HCT116 (cell line): ENCODE data around the gene ZNF157. TPM values are rescaled to one million over a fixed set of nuclear protein-coding genes. Genes with fewer than 3 reads are reported as not detected.
A peak's percentile ranks its signal among the peaks of the same experiment; 100 is the strongest.

Experiments used
- ATAC-seq: fragments of 200-7000 bp; cut with Tn5 transposase; 2 replicates; pipeline ENCODE4 v1.9.1; 2020; ENCODE audit warnings: mild to moderate bottlenecking, moderate library complexity
- BruUV-seq: library from RNA; stranded (reverse); fragments of 400-500 nt; replicated peaks from 2 replicates; lab custom pipeline; 2021; lab: Mats Ljungman, UMichigan
- CTCF ChIA-PET: fragments of 300-600 bp; sonication (Branson Sonifier 250); formaldehyde crosslinking; loops from one replicate; lab custom pipeline; 2021; ENCODE audit warnings: antibody characterized with exemption; lab: Charles Lee
- POLR2A ChIA-PET: fragments of 300-600, 350-600 bp; sonication (Branson Sonifier 250); formaldehyde crosslinking; loops from one replicate; lab custom pipeline; 2021; ENCODE audit warnings: antibody characterized with exemption; lab: Charles Lee
- RAD21 ChIA-PET, 2 experiments: fragments of 300-600 bp; sonication (Branson Sonifier 250); formaldehyde crosslinking; loops; one replicate each; lab custom pipeline; 2023; ENCODE audit warnings: low total read pairs in 2 of 2; ENCODE audit not compliant: uncharacterized antibody in 2 of 2, unreplicated experiment in 2 of 2, low non-redundant PET in 1 of 2; lab: Charles Lee
- DNase-seq: peaks from one replicate; pipeline ENCODE4 v3.0.0-alpha.2; 2010; ENCODE audit warnings: low read depth, low spot score
- H2AFZ ChIP-seq: fragments of 200-600 bp; shearing (Covaris generic), sonication (generic); 2 replicates; pipeline ENCODE4 v1.6.1; 2017; ENCODE audit warnings: low read depth, mixed run types, mixed read lengths, antibody characterized with exemption, low read length; ENCODE audit not compliant: poor library complexity, severe bottlenecking
- H3K27ac ChIP-seq: 2 replicates; pipeline ENCODE4 v1.5.1; 2012; ENCODE audit warnings: low read depth, low read length
- H3K27me3 ChIP-seq: fragments of 200-600 bp; sonication (generic); 2 replicates; pipeline ENCODE4 v1.6.1; 2016; ENCODE audit warnings: mixed run types, low read length, mixed read lengths; ENCODE audit not compliant: insufficient read depth
- H3K36me3 ChIP-seq, 2 experiments: fragments of 200-500 bp in 1 of 2; fragments of 200-600 bp in 1 of 2; sonication (Bioruptor generic) in 1 of 2; sonication (generic) in 1 of 2; 2 replicates each; pipeline versions ENCODE4 v1.5.1 to v1.6.1; 2014 to 2016; ENCODE audit warnings: low read length in 2 of 2, inconsistent platforms in 1 of 2, mixed read lengths in 1 of 2, mixed run types in 1 of 2; ENCODE audit not compliant: insufficient read depth in 2 of 2, control insufficient read depth in 1 of 2
- H3K4me1 ChIP-seq, 2 experiments: fragments of 200-600 bp in 1 of 2; sonication (generic) in 1 of 2; 2 replicates each; pipeline versions ENCODE4 v1.5.1 to v1.6.1; 2012 to 2017; ENCODE audit warnings: low read length in 2 of 2, inconsistent platforms in 1 of 2, mild to moderate bottlenecking in 1 of 2, mixed read lengths in 1 of 2, mixed run types in 1 of 2, moderate library complexity in 1 of 2; ENCODE audit not compliant: insufficient read depth in 2 of 2, control insufficient read depth in 1 of 2
- H3K4me2 ChIP-seq: fragments of 200-600 bp; sonication (generic); 2 replicates; pipeline ENCODE4 v1.6.1; 2017; ENCODE audit warnings: mixed run types, low read length, mixed read lengths
- H3K4me3 ChIP-seq, 2 experiments: fragments of 200-600 bp in 1 of 2; sonication (generic) in 1 of 2; replicated peaks in 1 of 2; 2 replicates each; pipeline ENCODE4 v1.5.1; 2011 to 2016; ENCODE audit warnings: low read length in 2 of 2, control low read depth in 1 of 2, low read depth in 1 of 2, mild to moderate bottlenecking in 1 of 2, mixed read lengths in 1 of 2, mixed run types in 1 of 2
- H3K79me2 ChIP-seq: fragments of 200-600 bp; sonication (generic); 2 replicates; pipeline ENCODE4 v1.6.1; 2017; ENCODE audit warnings: mild to moderate bottlenecking, mixed run types, low read length, moderate library complexity, mixed read lengths; ENCODE audit not compliant: insufficient read depth
- H3K9ac ChIP-seq: fragments of 200-600 bp; sonication (generic); 2 replicates; pipeline ENCODE4 v1.6.1; 2016; ENCODE audit warnings: low read length, mixed read lengths
- H3K9me2 ChIP-seq: fragments of 200-600 bp; sonication (generic), shearing (Covaris generic); 2 replicates; pipeline ENCODE4 v1.6.1; 2017; ENCODE audit warnings: mixed run types, mild to moderate bottlenecking, moderate library complexity; ENCODE audit not compliant: insufficient read depth
- H3K9me3 ChIP-seq, 2 experiments: fragments of 200-500 bp in 1 of 2; fragments of 200-600 bp in 1 of 2; sonication (Bioruptor generic) in 1 of 2; sonication (generic) in 1 of 2; 2 replicates each; pipeline ENCODE4 v1.6.1; 2014 to 2017; ENCODE audit warnings: low read length in 2 of 2, mixed read lengths in 2 of 2, inconsistent platforms in 1 of 2, low read depth in 1 of 2, mild to moderate bottlenecking in 1 of 2, mixed run types in 1 of 2, moderate library complexity in 1 of 2; ENCODE audit not compliant: control insufficient read depth in 1 of 2, insufficient read depth in 1 of 2
- H4K20me1 ChIP-seq: fragments of 200-600 bp; sonication (generic), shearing (Covaris generic); 2 replicates; pipeline ENCODE4 v1.6.1; 2017; ENCODE audit warnings: mixed run types, mild to moderate bottlenecking, moderate library complexity; ENCODE audit not compliant: insufficient read depth
- ATF3 ChIP-seq: IDR thresholded peaks from 2 replicates; pipeline ENCODE4 v1.6.1; 2012
- ELF1 ChIP-seq: IDR thresholded peaks from 2 replicates; pipeline ENCODE4 v1.6.1; 2012; ENCODE audit warnings: low read depth, borderline replicate concordance
- EZH2 ChIP-seq: fragments of 200-600 bp; sonication (generic); IDR thresholded peaks from 2 replicates; pipeline ENCODE4 v1.6.1; 2017; ENCODE audit warnings: antibody characterized with exemption, mixed run types
- MAX ChIP-seq: IDR thresholded peaks from 2 replicates; pipeline ENCODE4 v1.6.1; 2012
- POLR2A ChIP-seq: IDR thresholded peaks from 2 replicates; pipeline ENCODE4 v1.7.0; 2011; ENCODE audit warnings: borderline replicate concordance; ENCODE audit not compliant: insufficient read depth, insufficient read length; ENCODE audit errors: extremely low read depth
- SIN3A ChIP-seq: IDR thresholded peaks from 2 replicates; pipeline ENCODE4 v1.6.1; 2012; ENCODE audit warnings: low read depth
- ZNF274 ChIP-seq: fragments of 200-500 bp; sonication (Bioruptor generic); IDR thresholded peaks from 2 replicates; pipeline ENCODE4 v1.6.1; 2014; ENCODE audit warnings: mild to moderate bottlenecking, low read depth, low read length, inconsistent platforms
- intact Hi-C: fragments of 100-400 bp; cut with micrococcal nuclease; formaldehyde crosslinking; loops from 2 replicates; pipeline ENCODE4 v1.10.0; 2022
- total RNA-seq: library from RNA; stranded (reverse); gene quantifications from one replicate; pipeline ENCODE4 v1.2.1, GENCODE V29; 2021; ENCODE audit not compliant: unreplicated experiment
- TF ChIP-seq, protein P1 (sequence below): IDR thresholded peaks from 2 replicates; pipeline ENCODE4 v1.6.1; 2012; ENCODE audit warnings: low read depth

The ZNF157 gene
- total RNA-seq, 1 experiment from 2014 or later = not detected

DNA sequence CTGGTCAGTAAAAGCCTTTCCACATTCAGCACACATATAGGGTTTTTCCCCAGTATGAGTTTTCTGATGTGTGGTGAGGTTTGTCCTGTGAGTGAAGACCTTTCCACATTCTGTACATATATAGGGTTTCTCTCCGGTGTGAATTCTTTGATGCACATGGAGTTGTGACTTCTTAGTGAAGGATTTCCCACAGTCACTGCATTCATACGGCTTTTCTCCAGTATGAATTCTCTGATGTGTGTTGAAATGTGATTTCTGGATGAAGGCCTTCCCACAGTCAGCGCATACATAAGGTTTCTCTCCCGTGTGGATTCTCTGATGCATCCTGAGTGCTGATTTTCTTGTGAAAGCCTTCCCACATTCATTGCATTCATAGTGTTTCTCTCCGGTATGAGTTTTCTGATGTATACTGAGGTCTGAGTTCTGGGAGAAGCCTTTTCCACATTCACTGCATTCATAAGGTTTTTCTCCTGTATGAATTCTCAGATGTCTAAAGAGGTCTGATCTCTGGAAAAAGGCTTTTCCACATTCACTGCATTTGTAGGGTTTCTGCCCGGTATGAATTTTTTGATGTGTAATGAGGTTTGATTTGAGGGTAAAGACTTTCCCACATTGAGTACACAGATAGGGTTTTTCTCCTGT lies 77.9 kb downstream of the ZNF157 start:
- Histone ChIP-seq H3K9me2 (no peaks in the 10 kb centered on the region), H3K27ac (no peak overlapping the region), H4K20me1 (no peaks in the 10 kb centered on the region), H3K27me3 (no peaks in the 10 kb centered on the region), H2AFZ (no peak overlapping the region), H3K4me2 (no peak overlapping the region), H3K4me3 (no peak overlapping the region), H3K79me2 (no peaks in the 10 kb centered on the region), H3K4me1 (no peaks in the 10 kb centered on the region), H3K9me3 (peaks cover 8 to 11% of the 10 kb centered on the region in 2 experiments; a peak in 2 of 4 replicates), H3K9ac (no peak overlapping the region), H3K36me3 (peaks cover 0 to 17% of the 10 kb centered on the region in 2 experiments; a peak in 1 of 4 replicates)
- RAD21 ChIA-PET = no interaction called here
- intact Hi-C loops = no loop called here
- DNase-seq (no peak), ATAC-seq (no peak)
- POLR2A ChIA-PET = no interaction called here
- TF ChIP-seq MAX = no peak
- no peak for TF ChIP-seq POLR2A
- TF ChIP-seq EZH2 = no peak
- TF ChIP-seq ATF3 = no peak
- TF ChIP-seq, protein P1, sequence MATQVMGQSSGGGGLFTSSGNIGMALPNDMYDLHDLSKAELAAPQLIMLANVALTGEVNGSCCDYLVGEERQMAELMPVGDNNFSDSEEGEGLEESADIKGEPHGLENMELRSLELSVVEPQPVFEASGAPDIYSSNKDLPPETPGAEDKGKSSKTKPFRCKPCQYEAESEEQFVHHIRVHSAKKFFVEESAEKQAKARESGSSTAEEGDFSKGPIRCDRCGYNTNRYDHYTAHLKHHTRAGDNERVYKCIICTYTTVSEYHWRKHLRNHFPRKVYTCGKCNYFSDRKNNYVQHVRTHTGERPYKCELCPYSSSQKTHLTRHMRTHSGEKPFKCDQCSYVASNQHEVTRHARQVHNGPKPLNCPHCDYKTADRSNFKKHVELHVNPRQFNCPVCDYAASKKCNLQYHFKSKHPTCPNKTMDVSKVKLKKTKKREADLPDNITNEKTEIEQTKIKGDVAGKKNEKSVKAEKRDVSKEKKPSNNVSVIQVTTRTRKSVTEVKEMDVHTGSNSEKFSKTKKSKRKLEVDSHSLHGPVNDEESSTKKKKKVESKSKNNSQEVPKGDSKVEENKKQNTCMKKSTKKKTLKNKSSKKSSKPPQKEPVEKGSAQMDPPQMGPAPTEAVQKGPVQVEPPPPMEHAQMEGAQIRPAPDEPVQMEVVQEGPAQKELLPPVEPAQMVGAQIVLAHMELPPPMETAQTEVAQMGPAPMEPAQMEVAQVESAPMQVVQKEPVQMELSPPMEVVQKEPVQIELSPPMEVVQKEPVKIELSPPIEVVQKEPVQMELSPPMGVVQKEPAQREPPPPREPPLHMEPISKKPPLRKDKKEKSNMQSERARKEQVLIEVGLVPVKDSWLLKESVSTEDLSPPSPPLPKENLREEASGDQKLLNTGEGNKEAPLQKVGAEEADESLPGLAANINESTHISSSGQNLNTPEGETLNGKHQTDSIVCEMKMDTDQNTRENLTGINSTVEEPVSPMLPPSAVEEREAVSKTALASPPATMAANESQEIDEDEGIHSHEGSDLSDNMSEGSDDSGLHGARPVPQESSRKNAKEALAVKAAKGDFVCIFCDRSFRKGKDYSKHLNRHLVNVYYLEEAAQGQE = no peak
- no peak for TF ChIP-seq SIN3A
- TF ChIP-seq ELF1 = no peak
- TF ChIP-seq ZNF274 = peak; percentile 46
- CTCF ChIA-PET = no interaction called here
- no TSS peak for BruUV-seq
